Activated CD8-positive, alpha-beta memory T cell treated with anti-CD3 and anti-CD28 coated beads for 1 hour (primary cell): Measurements from ENCODE around the gene TBXA2R.
"Not testable (repeated sequence)": the region's sequence is repeated elsewhere in the genome, so short reads cannot be mapped to it uniquely, and the experiment has no call there.

Source experiments
- DNase-seq, 2 donors: peaks; one replicate each; pipeline ENCODE4 v3.0.0-alpha.2; 2020; ENCODE audit warnings: low read depth in 1 of 2; ENCODE audit errors: extremely low read depth in 1 of 2

Gene TBXA2R

GRCh38 chr19:3641515-3642269, 35.0 kb upstream of the TBXA2R start:
- no peak for DNase-seq

DNA sequence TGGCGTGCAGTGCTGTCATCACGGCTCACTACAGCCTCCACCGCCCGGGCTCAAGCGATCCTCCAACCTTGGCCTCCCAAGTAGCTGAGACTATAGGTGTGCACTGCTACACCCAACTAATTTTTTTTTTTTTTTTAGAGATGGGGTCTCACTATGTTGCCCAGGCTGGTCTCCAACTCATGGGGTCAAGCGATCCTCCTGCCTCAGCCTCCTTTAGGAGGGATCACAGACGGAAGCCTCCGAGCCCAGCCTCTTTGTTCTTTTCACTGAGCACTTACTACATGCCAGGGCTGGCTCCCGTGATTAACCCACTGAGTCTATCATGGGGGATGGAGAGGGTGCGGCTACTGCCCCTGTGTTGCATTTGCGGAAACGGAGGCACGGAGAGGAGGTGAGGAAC, 32.8 kb upstream of the TBXA2R start:
- no peak for DNase-seq

DNA sequence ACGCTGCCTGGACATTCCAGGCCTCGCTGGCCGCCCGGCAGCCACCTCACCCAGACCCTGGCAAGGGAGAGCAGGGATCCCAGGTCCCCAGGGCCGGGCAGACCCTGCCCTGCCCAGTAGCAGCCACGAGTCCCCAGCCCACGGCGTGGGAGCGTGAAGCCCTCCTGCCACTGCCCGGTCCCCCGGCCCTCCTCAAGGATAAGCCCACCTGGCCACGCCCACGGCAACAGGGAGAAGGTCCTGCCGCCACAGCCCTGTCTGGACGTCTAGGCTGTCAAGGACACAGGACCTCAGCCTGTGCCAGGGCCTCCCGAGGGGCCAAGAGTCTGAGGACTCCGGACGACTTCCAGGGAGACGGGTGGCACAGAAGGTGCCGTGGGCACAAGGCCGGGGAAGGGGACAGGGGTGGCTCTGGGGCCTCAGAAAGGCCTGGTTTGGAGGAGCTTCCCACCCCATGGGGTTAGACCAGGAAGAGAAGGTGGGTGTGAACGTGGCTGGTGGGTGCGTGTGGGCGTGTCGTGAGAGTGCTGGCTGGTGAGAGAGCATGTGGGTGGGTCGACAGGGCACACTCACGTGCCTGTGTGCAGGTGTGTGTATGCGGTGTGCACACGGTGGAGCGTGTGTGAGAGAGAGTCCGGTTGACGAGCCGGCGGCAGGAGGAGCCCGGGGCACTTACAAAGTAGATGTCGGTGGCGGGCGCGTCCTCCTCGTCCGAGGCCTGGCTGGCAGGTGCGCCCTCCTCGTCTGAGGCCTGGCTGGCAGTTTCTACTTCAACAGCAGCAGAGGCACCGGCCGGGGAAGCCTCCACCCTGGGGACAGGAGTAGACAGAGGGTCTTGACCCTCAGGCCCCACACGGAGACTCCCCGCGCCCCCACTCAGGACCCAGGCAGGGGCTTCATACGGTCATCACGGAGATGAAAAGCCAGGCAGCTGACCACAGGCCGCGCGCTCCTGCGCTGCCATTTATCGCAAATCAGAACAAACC, 31.8 kb upstream of the TBXA2R start:
- no peak for DNase-seq

- DNase-seq = no peak
Measured at GRCh38 chr19:3637621-3638020, 30.9 kb upstream of the TBXA2R start.

DNA sequence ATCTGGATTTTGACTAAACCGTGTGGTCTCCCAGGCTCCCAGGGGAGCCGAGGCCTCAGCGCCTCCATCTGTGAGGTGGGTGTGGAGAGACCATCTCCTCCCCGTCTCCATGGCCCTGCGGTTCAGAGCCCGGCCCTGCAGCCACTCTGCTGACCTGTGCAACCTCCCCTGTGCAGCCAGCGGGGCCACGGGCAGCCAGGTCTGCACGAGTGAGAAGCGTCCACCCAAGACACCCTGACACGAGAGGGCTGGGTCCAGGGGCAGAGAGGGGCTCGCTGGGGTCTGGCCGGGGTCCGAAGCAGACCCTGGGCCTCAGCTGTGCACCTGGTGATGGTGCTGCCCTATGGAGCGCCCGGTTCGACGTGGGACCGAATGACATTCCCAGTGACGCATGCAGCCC, 30.3 kb upstream of the TBXA2R start:
- DNase-seq = no peak

DNA sequence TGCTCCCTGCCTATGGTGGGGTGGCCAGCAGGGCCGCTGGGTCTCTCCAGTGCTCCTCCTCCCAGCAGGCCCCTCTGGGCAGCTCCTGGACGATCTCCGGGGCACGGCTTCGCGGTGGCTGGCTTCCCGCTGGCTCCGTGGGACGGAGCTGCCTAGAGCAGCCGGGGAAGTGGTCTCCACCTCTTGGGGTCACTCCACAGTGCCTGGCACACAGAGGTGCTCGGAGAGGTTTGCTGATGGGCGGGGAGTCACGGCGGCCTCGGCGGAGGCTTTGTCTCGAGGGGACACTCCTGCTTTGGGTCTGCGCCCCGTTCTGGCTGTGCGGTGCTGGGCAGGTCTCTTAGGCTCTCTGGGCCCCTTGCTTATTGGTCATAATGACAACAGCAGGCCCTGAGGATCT, 29.8 kb upstream of the TBXA2R start:
- no peak for DNase-seq

- DNase-seq = no peak
Measured at GRCh38 chr19:3634496-3635045, 27.9 kb upstream of the TBXA2R start.

- no peak for DNase-seq
Measured at GRCh38 chr19:3633559-3633988, 26.9 kb upstream of the TBXA2R start.

GRCh38 chr19:3632739-3633558, 26.3 kb upstream of the TBXA2R start:
- no peak for DNase-seq

- DNase-seq = no peak
Measured at GRCh38 chr19:3632098-3632497, 25.4 kb upstream of the TBXA2R start.

DNA sequence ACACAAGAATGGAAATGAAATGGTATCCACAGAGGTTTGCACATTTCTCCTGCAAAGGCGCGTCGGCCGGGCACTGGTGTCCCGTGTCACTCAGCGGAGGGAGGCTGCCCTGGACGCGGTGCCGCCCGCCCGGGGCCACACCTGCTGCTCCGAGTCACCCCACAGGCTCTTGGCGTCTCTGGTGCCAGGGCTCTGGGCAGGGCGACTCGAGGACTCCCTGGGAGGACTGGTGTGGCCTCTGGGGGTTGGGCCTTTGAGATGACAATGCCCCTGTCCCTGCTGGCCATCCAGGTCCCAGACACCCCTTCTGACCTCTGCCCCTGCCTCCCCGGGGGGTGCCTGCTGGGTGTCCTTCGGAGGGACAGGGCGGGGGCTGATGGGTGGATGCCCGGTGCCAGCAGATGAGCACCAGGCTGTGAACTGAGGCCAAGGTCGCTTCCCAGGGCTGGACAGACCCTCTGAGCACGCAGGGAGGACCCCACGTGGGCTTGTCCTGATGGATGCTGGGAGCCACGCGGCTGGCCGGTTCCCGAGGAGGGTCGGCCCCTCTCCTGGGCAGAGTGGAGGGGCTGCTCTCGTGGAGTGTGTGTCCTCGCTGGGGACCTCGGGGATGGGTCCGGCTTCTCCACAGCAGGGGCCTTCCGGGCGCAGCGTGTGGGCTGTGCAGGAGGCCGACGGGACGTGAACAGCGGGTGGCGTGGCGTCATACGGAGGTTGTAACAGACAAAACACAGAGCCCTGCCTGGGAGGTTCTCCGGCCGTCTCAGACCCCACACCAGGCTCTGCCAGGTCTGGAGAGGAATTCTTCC, 24.6 kb upstream of the TBXA2R start:
- DNase-seq = no peak

DNA sequence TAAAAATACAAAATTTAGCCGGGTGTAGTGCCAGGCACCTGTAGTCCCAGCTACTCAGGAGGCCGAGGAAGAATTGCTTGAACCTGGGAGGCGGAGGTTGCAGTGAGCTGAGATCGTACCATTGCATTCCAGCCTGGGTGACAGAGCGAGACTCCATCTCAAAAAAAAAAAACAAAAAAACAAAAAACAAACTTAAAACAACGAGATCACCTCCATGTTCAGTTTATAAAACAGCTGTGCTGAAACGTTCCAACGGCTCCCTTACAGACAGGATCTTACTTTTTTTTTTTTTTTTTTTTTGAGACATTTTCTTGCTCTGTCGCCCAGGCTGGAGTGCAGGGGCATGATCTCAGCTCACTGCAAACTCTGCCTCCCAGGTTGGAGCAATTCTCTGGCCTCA, 22.1 kb upstream of the TBXA2R start:
- not testable (repeated sequence) for DNase-seq

- DNase-seq = no peak
Measured at GRCh38 chr19:3627351-3627723, 20.7 kb upstream of the TBXA2R start.

DNA sequence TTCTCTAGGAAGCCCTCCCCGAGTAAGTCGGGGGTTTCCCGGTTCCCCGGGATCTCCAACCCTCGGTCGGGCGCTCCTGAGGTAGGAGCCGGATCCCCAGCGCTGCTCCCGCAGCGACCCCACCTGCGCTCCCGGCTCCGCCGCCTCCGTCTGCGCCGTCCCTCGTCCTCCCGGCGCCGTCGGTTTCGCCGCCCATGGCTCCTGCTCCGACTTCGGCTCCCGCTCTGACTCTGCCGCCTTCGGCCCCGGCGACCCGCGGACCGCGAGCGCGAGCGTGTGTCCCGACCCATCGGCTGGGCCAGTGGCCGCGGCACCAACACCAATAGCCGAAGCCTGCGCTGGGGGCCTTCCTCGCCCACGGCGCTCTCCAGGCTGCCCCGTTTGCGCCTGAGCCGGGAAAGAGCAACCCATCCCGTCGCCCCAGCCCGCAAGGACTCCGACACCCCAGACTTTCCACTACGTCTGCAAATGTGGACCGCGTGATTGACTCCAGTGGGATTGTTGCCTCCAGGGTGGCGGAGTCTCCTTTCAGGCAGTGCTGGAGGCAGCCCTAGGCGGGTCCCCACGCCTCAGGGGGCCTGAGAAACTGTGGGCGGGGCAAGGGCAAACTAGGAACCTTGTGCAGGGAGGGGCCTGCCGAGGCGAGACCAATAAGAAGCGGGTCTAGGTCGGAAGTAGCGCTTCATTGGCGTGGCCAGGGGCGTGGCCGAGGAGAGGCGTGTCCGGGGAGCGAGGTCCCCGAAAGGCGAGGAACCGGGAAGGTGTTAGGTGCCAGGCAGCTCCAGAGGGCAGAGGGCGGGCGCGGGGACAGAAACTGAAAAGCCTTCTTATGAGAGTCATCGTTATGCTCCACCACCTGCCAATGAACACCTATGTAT, 20.0 kb upstream of the TBXA2R start, which contains the start of gene CACTIN:
Gene CACTIN, minus strand, starts transcription at position 318 of the 878 bp plus-strand sequence. Its CDS starts 28 bp downstream, at position 290.
- peak; percentile 96 to 97 for DNase-seq

DNA sequence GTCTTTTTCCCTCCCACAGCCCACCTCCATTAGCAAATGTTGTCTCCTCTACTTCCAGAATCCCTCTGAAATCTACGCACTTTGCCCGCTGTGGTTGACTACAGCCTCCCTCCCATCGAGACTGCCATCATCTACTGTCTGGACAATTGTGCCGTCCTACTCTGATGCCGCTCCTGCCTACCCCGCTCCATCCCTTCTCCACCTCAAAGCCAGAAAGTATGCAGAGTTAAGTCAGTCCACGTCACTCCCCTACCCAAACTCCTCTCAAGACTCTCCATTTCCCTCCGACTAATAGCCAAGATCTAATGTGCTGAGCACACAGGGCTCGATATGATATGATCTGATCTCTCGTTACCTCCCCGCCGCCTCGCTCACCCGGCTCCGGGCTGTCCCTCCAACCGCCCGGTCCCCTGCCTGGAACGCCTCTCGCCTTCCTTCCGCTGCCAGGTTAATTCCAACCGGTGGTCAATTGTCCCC, 19.4 kb upstream of the TBXA2R start:
- no peak for DNase-seq

GRCh38 chr19:3623716-3624115, 17.0 kb upstream of the TBXA2R start:
- no peak for DNase-seq

- DNase-seq = no peak
Measured at GRCh38 chr19:3622224-3622623, 15.5 kb upstream of the TBXA2R start.

GRCh38 chr19:3621689-3622088, 15.0 kb upstream of the TBXA2R start:
- DNase-seq = no peak
